NCI-H82 treated with DMSO at 0.1 percent for 48 hours (cell line): ENCODE data around the gene NPAS2.

Experiments
- DNase-seq: peaks from one replicate; lab custom pipeline; 2025; ENCODE audit not compliant: unreplicated experiment; lab: John Stamatoyannopoulos, UW

Gene NPAS2

DNA sequence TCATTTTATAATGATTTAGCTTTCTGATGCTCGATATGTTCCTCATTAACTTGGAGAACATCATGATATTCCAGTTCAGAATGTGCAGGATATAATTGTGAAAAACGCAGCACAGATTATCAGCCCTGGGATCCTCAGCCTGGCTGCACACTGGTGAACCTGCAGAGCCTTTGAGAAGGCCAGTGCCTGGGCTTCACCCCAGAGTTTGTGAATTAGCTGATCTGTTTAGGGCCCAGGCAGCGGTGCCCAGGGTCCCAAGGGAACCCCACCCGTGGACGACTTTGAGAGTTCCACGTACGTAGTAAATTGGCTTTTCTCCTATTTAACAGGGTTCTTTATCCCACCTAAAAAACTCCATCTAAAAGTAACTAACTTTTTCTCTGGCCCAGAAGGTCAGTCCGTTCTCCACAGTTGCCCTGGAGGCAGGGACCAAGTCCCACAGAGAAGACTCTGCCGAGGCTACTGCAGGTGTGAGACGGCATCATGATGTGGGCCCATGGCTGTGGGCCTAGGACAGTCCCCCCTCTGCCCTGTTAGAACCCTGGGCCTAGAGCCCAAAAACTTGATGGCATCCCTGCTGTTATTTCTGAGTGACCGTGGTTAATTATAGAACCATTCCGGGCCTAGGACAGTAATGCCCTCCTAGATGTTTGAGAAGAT lies 142.6 kb downstream of the NPAS2 start:
- DNase-seq, result no peak

DNA sequence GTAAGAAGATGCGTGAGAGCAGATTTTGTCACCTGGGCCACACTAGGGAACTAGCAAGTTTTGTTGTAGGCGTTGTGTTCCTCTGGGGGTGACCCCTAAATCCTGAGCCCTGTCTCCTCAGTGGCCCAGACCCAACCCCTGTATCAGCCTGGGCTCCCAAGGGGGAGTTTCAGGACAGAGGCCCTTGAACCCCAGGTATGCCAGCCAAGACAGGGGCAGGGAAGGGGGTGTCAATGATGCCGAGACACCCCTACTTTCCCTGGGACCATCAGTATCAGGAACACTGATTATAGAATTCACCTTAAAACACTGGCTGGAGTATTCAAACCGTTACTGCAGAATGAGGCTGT lies 143.1 kb downstream of the NPAS2 start:
- no peak for DNase-seq

GRCh38 chr2:100964222-100964621 lies 144.3 kb downstream of the NPAS2 start:
- DNase-seq, result no peak

DNA sequence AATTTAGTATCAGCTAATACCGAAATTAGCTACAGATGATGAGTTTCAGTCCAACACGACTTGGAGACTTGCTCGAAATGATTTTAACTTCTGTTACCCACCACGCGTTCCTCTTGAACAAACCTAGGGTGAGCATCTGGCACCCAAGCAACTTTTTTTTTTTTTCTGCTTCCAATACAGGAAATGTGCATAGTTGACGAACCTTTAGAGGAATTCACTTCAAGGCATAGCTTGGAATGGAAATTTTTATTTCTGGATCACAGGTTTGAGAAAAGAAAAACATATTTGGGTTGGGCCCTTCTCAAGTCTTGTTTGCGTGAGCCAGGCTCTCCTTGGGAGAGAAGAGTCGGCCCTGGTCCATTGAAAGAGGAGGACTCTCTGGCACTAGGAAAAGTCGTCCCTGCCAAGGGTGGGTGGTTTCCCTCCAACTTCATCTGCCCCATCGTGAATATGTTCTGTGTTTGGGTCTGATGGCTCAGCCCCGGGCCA lies 144.8 kb downstream of the NPAS2 start:
- no peak for DNase-seq

DNA sequence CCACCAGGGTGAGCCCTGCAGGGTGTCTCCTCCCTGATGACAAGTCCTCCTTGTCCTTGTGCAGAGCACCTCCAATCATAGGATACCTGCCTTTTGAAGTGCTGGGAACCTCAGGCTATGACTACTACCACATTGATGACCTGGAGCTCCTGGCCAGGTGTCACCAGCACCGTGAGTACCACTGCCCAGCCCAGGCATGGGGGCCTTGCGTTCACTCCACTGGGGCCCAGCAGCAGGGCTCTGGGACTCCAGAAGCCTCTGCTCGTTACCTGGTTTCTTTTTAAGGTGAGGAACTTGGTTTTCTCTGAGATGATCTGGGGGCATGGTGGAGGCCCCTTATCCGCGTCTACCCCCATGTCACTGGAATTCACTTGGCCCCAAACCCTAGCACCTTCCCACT lies 145.7 kb downstream of the NPAS2 start:
- no peak for DNase-seq

DNA sequence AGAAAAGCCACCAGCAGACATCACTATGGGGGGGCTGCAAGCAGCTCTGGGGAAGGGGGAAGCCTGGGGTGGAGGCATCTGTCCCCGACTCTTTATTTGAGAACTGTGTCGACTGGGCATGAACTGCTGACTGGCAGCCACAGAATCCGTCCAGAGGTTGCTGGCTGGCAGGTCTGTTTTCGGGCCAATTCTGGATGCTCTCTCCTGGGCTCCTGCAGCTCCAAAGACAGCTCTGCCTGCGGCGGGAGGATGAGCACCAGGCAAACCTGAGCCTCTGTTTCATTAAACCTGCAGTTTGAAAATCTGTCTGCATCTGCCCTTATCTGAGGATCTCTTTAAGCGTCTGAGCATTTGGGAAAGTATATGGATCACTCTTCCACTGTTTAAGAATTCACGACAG lies 147.8 kb downstream of the NPAS2 start:
- DNase-seq, result no peak

GRCh38 chr2:100968146-100969145 lies 148.5 kb downstream of the NPAS2 start:
- no peak for DNase-seq

DNA sequence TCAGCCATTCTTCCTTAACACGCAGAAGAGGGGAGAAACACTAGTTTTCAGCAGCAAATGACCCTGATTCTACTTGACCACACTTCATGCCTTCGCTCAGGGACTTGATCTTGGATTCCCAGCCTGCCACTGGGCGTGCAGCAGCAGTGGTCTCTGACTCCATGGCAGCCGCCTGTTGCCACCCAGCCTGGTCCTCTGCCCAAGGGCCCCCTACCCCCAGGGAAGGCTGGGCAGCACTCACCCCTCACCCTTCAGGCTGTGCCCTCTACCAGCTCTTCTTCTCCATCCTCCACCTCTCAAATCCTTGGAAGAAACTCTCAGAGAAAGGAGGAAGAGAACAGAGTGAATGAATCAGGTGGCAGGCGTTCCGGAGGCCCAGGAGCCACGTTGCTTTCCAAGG lies 150.1 kb downstream of the NPAS2 start:
- DNase-seq, result no peak

DNA sequence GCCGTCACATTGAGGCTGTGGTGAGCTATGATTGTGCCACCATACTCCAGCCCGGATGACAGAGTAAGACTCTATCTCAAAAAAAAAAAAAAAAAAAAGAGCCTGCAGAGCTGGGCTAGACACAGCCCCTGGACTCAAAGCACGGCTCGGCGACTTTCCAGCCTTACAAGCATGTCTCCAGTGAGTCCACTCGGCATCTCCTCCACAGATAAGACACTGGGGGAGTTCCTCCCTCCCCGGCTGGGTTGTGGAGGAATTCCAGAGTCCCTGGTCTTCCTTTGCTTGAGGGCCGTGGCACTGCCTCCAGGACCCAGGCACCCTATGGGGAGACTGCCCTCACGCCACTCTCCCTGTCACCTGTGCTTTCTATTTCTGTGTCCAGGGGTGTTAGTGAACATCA lies 151.3 kb downstream of the NPAS2 start:
- DNase-seq, result no peak

DNA sequence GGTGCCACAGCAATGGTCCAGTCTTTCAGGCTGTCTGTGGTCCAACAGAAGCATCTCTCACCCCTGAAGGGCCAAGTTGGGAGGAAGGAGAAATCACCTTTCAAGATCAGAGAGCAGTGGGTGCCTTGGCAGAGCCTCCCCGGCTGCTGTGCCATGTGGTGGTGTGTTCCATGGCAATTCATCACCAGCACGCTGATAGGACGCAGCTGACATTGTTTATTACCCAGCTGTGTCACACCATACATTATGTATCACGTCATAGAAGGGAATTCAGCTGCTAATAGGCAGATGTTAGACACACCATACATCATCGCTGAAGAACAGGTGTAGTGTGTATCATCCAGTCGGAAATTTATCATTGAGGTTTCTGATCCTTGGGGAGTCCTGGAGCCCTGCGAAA lies 152.5 kb downstream of the NPAS2 start:
- DNase-seq, result no peak

DNA sequence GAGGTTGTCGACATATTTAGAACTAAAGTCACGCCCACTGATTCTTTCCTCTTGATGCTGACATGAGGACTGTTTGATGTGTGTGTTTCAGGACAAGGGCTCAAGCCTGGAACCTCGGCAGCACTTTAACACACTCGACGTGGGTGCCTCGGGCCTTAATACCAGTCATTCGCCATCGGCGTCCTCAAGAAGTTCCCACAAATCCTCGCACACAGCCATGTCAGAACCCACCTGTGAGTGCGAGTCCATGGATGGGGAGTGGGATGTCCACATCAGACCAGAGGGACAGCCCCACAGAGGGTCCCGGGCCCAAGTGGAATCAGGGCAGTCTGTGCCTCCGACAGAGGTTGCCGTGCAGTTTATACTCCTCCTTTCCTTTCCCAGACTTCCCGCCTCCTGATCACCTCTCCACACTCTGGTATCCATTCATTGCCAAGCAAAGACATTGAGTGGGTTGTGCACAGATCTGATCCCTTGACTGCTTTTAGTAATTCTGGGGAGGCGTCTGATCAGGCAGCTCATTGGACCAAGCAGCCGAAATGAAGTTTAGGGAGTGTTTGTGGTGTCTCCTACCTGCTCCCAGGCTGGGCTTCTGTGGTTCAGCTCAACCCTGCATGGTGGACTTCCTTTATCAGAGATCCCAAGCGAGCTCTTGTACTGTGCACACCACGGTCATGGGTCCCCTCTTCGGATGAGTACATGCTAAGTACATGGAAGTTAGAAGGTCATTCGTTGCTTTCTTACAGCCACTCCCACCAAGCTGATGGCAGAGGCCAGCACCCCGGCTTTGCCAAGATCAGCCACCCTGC lies 155.0 kb downstream of the NPAS2 start:
- DNase-seq, result no peak

DNA sequence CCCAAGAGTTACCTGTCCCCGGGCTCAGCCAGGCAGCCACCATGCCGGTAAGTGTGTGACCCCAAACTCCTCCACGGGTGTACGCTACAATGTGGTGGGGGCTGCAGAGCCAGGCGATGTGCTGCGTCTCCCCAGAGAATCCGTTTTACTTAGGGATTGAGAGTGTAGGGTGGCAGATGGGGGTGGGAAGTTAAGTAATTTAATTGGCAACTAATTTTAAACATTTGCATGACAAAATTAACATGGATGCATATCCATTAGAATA lies 155.5 kb downstream of the NPAS2 start:
- no peak for DNase-seq

DNA sequence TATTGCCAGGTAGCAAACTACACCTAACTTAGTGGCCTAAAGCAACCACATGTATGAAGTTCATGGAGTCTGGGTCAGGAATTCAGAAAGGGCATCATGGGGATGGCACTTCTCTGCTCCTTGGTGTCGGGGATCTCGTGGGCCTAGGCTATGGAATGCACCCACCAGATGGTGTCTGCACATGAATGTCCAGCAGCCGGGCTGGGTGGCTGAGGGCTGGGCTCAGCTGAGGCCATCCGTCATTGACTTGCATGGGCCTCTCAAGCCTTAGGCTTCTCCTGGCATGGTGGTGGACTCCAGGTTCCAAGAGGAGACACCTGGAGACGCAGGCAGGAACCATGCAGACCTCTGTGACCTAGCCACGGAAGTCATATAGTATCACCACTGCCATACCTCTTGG lies 156.1 kb downstream of the NPAS2 start:
- DNase-seq, result no peak

- no peak for DNase-seq
Observed at GRCh38 chr2:100976645-100977391, 156.9 kb downstream of the NPAS2 start.

DNA sequence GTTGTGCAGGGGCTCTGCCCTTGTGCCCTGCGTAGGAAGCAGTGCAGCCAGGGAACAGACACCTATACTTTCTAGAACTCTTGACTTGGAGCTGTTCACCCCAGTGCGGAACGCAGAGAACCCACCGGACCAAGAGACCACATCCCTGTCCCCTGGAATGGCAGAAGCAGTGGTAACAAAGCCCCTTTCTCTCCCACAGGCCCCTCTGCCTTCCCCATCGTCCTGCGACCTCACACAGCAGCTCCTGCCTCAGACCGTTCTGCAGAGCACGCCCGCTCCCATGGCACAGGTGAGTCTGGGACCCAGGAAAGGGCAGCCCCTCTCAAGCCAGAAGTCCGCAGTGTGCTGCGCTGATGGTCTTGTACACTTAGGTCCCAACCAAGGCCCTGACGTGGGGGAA lies 157.6 kb downstream of the NPAS2 start:
- no peak for DNase-seq

DNA sequence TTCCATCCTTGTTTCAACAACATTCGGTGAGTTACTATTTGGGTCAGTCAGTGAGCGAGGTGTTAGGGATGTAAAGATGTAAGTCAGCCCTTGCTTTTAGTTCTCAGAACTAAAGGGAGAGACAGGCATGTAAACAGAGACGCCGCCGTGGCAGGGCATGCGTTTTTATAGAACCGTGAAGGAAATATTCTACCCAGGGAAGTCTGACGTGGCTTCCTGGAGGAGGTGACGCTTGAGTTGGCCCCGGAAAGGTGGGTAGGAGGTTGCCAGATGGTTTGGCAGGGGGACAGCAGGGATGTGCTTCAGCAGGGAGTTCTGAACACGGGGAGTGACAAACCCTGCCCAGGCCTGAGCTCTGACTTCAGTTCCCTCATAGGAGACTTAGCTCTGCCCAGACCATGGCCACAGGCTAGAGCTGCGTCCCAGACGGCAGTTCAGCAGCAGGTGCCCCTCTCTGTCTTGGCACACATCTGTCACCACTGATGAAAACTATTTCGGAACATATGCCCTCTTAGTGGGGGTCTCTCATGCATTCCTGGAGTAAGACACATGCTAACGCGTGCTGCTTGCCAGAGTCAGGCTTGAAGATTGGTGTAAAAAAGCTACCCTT lies 158.7 kb downstream of the NPAS2 start:
- no peak for DNase-seq

GRCh38 chr2:100980046-100980445 lies 160.1 kb downstream of the NPAS2 start:
- DNase-seq, result no peak

- DNase-seq, result no peak
Observed at GRCh38 chr2:100981011-100981410, 161.1 kb downstream of the NPAS2 start.

GRCh38 chr2:100982431-100982861 lies 162.5 kb downstream of the NPAS2 start:
- no peak for DNase-seq

- no peak for DNase-seq
Observed at GRCh38 chr2:100983201-100983600, 163.3 kb downstream of the NPAS2 start.
